HepG2 (cell line): ENCODE data around the gene SLAMF8. TPM values are rescaled to one million over a fixed set of nuclear protein-coding genes. Genes with fewer than 3 reads are reported as not detected.

ENCODE experiments used
- HNRNPK ChIP-seq: fragments of 200-400 bp; formaldehyde crosslinking; IDR thresholded peaks from 2 replicates; pipeline ENCODE4 v1.6.1; 2018; ENCODE audit warnings: low read length, low read depth, moderate library complexity, mild to moderate bottlenecking; ENCODE audit not compliant: poor library complexity, severe bottlenecking
- PRDM15 ChIP-seq: sonication (generic); formaldehyde crosslinking; IDR thresholded peaks from 2 replicates; pipeline ENCODE4 v1.4.0; 2020; ENCODE audit warnings: missing genetic modification reagents
- ZNF407 ChIP-seq: sonication (generic); formaldehyde crosslinking; IDR thresholded peaks from one replicate; pipeline ENCODE4 v1.5.1; 2020; ENCODE audit warnings: mild to moderate bottlenecking, missing genetic modification reagents; ENCODE audit errors: not compliant biosample characterization
- ZNF704 ChIP-seq: sonication (generic); formaldehyde crosslinking; IDR thresholded peaks from 2 replicates; pipeline ENCODE4 v1.8.1; 2023; ENCODE audit warnings: mild to moderate bottlenecking, inconsistent platforms, moderate library complexity, missing genetic modification reagents, borderline replicate concordance
- polyA plus RNA-seq, 8 experiments: library from polyadenylated mRNA; depleted of rRNA in 3 of 8; stranded (reverse) in 7 of 8; unstranded in 1 of 8; fragments of >200 nt; fragmentation: Illumina TruSeq in 4 of 8; extraction: Trizol in 4 of 8; gene quantifications; 2 replicates each; pipeline versions ENCODE4 v1.2.1 to v1.2.3, GENCODE V29; 2011 to 2016; ENCODE audit warnings: low read depth in 4 of 8, missing spikeins in 1 of 8, mixed read lengths in 1 of 8; ENCODE audit not compliant: insufficient read depth in 1 of 8
- total RNA-seq, 5 experiments: library from RNA; depleted of rRNA; stranded (reverse); fragments of >200 nt; fragmentation: Illumina TruSeq; extraction: Trizol; gene quantifications; 2 replicates each; pipeline ENCODE4 v1.2.3, GENCODE V29; 2016; ENCODE audit warnings: low read depth in 1 of 5

Gene SLAMF8
- total and polyA plus RNA-seq, 2 of the 13 experiments (the other 11 are each of a cell fraction or from before 2014, with no cell fraction given), result not detected

- TF ChIP-seq PRDM15 (CRISPR knock-in tag) (no peak), HNRNPK (no peak), ZNF704 (CRISPR knock-in tag) (no peak), ZNF407 (CRISPR knock-in tag) (no peak)
These were observed 33.2 kb downstream of the SLAMF8 start (continued) for GRCh38 chr1:159859767-159860322.
